Stimulated activated CD8-positive, alpha-beta memory T cell treated with anti-CD3 and anti-CD28 coated beads, Interleukin-7, amount 100 ng/mL, for 24 hours (primary cell): ENCODE measurements around the gene DYSF.
A peak's percentile ranks its signal among the peaks of the same experiment; 100 is the strongest.

Experiments
- DNase-seq: peaks from one replicate; pipeline ENCODE4 v3.0.0-alpha.2; 2020; ENCODE audit warnings: low read depth

DYSF gene

DNA sequence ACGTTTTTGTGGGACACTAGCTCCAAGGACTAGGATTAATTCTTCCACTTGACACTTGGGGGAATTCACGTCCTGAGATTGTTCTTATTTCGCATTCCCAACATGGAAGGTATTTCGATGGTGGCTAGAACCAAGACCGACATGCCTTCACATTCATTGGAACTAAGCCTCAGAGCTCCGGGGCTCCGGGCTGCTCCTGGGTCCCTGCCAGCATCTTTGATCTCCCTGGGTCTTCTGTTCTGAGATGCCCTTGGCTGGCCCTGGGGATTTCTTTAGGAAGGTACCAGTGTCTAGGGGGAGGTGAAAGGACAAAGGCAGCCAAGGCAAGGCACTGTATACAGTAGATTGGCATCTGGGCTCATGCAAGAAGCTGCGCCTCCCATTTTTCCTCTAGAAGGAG is 76.8 kb downstream of the DYSF start:
- no peak for DNase-seq

DNA sequence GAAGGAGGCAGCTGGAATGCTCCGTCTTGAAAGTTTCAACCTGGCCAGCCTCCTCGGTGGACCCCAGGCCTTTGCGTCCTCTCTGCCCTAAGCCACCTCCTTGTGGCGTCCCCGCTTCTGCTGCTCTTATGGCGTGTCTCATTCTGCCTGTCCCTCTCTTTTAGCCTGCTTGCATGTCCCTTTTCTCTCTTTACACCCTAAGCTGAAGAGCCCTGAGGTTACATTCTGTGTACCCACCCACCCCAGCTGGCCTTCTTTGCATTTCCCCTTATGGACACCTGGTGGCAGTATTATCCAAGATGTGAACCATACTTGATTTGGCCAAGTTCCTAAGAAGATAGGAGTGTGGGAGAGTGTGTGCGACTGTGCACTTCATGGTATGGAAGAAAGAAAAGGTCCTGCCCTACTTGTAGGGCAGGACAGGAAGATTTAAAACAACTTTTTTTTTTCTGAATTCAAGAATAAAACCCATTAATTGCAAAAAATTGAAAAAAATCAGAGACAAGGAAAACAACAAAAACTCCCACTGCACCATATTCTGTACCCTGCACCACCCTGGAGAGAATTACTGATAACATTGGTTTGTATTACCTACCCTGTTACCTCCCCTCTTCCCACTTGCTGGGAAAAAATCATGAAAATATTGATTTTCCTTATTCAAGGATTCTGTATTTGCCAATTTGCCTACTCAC is 77.4 kb downstream of the DYSF start:
- DNase-seq, result no peak

DNA sequence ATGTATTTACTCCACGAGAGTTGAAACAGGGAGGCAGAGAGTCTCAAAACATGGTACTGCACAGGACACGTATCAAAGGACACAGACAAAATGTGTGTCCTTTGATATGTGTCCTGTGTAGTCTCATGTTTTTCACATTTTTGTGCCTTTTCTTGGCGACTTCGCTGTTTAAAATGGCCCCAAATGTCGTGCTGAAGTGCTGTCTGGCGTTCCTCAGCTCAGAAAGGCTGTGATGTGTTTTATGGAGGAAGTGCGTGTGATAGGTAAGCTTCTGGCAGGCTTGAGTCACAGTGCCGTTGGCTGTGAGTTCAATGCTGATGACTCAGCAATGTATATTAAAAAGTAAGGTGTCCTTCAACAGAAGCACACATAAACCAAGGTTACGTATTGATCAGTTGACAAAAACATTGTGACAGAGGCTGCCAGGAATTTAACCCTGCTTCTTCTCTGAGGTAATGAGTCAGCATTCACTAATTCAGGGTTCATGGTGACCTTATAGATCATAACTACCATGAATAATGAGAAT is 78.2 kb downstream of the DYSF start:
- DNase-seq, result no peak

DNA sequence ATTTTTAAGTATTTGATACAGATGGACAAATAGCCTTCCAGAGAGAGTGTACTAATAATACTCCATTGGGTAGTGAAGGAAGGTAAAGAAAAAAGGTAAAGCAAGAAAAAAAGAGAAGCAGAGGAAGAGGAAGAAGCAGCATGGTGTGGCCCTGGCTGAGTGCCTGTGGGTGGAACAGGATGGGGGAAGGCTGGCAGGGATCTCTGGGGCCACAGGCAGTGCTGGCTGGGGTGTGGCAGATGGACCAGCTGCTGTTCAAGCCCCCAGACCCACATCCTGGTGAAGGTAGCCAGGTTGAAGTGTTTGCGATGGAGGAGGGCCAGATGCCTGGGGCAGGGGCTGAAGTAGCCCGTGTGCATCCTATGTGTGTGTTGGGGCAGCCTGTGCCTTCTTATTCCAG is 79.0 kb downstream of the DYSF start:
- no peak for DNase-seq

DNA sequence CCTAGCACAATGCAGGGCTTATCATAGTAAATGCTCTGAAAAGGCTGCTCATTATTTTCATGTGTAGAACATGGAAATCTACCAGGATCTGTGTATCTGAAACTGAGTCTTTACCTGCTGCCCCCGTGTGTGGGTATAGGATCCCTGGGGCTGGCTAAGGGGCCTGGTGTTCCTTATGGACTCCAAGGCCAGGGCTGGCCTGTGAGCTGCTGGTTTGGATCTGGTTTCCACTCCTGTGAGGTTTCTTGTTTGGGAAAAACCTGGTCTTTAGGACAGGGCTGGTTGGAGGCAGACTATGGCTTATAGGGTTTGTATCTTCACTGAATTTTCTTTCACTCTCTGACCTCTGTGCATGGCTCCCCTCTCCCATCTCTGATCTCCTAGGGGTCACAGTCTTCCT is 80.8 kb downstream of the DYSF start:
- DNase-seq, result no peak

DNA sequence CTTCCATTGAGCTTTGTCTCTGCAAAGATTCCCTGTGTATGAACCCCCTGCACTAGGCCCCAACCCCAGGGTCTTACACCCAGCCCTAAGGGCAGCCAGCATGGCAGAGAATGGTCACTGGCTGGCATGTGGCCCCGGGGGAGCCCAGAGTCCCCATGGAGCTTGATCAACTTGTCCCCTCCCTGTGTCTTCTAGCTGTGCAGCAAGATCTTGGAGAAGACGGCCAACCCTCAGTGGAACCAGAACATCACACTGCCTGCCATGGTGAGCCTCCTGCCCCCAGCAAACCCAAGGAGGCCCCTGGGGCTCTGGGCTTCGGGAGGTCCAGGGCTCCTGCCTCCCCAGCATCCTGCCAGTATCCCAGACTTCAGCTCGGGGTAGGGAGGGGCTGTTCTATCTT is 81.5 kb downstream of the DYSF start:
- no peak for DNase-seq

DNA sequence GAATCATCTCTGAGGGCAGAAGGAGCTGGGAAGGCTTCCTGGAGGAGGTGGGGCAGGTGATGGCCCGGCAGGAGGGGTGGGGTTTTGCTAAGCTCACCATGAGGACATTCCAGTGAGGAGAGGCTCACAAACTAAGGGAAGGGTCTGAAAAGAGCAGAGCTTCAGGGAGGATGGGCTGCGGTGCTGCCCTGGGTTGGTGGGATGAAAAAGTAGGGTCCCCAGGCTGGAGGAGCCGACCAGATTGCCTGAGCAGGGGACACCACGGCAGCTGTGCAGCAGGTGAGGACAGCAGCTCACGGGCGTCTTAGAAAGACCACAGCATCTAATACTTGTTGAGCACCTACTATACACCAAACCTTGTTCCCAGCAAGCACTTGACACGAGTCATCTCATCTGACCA is 82.2 kb downstream of the DYSF start:
- DNase-seq, result no peak

DNA sequence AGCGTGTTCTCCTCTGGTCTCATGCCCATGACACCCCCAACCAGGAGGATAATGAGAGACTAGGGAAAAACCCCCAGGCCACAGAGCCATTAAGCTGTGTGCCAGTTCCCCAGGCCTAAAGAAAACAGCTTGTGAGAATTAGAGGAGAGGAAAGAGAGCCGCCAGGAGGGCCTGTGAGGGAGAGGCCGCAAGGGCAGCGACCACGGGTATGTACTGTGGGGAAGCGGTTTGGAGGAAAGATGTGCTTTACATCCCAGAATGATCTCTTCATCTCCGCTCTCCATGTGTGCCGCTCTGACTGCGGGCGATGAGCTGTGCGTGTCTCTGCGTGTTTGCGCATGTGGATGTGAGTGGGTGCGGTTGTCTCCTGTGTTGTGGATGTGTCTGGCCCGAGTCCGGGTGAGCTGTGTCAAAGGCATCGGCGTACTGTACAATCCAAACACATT is 82.9 kb downstream of the DYSF start:
- no peak for DNase-seq

DNA sequence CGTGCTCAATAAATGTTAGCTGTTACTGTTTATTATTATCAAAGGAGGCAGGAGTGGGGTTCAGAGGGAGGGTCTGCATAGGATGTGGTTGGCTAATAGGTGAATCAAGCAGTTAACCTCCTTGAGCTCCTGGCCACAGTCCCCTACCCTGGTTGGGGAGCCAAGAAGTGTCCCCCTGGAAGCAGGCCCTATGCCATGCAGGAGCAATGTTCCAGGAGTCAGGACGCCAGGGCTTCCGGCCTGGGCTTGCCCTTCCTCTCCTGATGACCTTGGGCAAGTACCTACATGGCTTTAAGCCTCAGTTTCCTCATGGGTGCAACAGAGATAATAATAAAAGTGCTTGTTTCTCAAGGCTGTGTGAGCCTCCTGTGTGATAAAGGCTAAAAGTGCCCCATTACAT is 84.9 kb downstream of the DYSF start:
- DNase-seq, result no peak

DNA sequence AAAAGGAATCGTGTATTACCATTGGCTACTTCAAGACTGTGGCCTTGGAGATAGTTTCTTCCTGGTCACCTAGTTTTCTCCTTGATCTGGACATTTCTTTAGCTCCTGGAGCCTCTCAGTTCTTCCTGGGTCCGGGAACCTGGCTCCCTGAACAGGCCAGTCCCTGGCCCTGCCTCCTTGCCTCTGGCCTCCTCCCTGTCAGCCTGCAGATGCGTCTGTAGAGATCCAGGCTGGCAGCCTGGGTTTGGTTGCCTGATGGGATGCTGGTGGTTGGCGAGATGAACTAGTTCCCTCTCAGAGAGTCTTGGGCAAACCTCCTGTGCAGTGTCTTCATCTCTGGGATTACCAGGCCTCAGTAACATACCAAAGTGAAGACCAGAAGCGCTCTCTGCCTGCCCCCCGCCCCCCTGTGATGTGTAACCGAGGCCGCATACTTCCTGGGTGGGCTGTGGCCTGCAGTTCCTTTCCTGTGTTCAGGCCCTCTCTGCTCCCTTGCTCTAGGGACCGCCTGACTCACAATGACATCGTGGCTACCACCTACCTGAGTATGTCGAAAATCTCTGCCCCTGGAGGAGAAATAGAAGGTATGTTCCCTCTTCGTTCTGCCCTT is 85.4 kb downstream of the DYSF start:
- no peak for DNase-seq

DNA sequence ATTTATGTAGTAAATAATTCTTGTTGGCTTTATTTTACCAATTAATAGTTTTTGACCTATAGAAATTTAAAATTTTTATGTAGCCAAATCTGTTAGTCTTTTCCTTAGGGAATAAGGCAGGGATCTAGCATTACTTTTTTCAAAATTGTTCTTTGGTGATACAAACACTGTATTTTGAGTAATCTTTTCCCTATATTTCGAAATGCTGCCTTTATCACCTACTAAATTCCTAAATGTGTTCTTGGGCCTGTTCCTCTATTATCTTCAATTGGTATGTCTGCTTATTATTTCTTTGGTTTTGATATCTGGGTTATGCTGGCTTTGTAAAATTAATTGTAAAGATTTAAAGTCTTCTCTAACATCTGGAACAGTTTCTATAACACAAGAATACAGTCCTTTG is 87.5 kb downstream of the DYSF start:
- DNase-seq, result no peak

DNA sequence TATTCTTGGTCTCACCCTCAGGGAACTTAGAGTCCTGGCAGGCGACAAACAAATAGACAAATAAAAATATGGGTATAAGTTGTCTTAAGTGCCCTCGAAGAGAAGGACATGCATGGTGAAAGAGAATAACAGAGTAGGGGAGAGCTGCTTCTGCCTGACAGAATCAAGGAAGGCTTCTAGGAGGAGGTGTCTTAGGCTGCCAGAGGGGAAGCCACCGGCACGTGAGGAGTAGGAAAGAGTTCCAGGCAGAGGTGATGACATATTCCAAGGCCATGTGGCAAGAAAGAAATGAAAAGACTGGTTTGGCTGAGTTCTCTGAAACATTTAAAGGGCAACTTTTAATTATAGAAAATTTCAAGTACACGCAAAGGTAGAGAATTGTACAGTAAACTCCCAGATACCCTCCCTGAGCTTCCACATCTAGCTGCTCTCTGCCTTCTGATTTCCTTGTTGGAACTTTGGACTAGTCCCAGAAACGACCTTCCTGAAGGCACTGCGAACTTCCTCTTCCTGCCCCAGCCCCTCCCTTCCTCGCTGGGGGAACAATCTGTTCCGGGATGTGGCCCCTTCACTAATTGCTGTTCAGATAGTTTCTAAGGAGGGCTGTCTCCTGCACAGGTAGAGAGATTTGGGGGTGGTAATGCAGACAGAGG is 91.7 kb downstream of the DYSF start:
- DNase-seq, result no peak

DNA sequence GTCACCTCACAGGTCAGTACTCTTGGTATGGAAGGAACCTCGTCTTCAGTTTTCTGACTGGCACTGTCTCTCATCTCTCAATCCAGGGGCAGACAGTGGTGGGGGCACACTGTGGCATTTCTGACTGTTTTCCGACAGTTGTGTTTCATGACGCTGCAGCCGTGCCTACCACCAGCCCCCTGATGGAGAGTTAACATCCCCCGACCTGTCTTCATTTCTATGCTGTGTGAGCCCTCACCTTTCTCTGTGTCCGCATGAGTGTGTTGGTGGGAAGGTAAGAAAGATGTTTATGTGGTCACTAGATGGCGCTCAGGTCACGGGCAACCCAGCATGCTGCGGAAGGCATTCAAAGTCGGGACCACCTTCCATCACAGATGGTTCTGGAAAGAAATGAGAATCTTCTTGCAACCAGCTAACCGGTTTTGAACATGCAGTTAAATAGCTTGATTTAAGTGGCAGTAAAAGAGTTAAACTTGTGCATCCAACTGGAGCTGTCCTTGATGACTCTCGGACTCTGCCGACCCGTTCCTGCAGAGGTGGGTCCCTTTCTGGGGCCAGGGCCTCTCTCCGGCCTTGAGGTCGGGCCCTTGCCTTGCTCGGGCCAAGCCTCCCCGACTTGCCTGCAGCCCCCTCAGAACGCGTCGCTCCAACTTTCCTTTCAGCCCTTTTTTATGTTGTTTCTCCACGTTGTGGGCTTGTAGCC is 92.4 kb downstream of the DYSF start:
- no peak for DNase-seq

DNA sequence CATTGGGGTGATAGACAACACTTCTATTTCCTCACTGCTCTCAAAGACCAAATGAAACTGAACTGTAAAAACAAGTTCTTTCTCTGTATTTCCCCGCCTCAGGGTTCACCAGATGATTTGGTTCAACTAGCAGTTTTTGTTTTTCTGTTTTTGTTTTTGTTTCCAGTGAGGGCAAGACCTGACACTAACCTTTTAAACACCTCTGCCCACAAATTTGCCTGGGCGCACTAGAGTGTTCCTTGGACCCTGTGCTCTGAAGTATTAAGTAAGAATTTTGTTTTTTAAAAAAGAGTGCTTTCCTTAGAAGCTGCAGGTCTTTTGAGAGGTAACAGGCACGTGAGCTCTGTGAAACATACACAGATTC is 92.9 kb downstream of the DYSF start:
- DNase-seq, result no peak

DNA sequence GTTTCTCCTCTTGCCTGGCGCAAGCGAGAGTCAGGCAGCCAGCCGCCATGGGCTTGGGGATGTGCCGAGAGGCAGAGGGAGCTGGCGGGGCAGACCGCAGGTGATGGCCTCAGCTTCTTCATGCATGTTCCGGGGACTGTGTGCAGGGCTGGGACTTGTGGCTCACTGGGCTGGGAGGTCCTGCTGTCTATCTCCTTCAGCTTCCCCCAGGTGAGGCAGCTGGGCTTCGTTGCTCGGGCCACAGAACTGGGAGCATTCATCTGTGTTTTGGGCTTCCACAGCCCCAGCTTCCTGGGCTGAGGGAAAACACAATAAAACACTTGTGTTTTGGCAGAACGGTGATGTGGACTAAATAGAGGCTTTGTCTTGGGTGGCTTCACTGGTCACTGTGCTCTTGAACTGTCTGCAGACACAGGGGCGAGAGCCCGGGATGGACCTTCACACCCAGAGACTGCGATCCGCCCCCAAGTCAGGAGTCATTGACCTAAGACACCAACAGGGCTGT is 93.5 kb downstream of the DYSF start:
- DNase-seq, result no peak

DNA sequence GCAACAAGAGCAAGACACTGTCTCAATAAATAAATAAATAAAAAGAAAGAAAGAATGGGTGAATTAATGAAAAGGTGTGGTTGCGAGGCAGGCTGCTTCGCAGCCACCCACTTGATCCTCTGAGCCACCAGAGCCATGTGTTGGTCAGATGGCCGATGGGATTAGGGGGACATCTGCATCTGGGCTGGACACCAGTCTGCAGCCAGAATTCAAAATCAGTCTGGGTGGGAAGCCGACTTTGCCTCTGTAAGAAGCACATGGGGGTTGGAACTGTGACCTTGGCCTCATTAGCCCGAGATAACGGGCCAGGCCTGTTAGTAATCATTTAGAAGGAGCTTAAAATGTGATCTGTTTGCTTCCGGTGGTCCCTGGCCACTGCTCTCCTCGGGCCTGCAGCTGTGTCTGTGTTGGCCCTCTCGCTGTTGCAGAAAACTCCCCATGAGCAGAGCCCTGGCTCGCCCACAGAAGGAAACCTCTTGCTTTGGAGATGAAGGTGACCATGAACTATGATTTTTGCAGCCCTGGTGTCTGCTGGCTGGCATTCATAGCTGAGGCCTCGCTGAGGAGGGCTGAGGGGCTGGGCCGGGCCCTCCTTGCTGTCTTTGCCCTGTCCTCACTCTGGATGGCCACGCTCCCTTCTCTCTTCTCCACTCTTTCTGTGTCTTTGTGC is 94.4 kb downstream of the DYSF start:
- DNase-seq, result no peak

DNA sequence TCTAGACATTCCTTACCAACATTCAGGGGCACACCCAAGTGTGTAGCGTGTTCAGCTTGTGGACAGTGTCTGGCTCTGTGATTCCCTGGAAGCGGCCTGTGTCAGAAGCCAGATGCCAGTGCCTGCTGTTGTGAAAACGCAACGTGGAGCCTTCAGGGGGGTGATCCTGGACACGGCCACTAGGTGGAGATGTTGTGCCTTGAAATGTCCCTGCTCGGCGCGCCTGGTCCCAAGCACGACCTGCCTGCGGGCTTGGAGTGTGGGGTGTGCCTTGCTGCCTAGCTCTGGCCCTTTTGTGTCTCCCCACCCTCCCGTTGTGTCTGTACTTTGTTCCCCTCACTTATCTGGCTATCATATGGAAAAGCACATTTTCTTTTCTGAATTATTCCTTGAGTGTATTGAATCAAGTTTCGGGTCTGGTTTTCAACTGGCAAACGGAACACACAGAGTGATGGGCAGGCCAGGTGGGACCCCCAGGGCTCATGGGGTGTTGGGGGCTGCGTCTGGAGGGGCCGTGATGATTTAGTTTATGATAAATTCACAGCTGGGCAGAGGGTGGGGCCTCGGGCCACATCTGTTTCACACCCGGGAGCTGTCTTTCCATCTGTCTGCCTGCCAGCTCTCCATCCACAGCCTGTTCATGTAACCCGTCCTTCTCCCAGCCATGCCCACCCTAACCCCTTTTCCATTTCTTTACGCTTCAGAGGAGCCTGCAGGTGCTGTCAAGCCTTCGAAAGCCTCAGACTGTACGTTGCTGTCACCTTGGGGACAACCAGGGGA is 95.5 kb downstream of the DYSF start:
- DNase-seq, result peak; percentile 52

DNA sequence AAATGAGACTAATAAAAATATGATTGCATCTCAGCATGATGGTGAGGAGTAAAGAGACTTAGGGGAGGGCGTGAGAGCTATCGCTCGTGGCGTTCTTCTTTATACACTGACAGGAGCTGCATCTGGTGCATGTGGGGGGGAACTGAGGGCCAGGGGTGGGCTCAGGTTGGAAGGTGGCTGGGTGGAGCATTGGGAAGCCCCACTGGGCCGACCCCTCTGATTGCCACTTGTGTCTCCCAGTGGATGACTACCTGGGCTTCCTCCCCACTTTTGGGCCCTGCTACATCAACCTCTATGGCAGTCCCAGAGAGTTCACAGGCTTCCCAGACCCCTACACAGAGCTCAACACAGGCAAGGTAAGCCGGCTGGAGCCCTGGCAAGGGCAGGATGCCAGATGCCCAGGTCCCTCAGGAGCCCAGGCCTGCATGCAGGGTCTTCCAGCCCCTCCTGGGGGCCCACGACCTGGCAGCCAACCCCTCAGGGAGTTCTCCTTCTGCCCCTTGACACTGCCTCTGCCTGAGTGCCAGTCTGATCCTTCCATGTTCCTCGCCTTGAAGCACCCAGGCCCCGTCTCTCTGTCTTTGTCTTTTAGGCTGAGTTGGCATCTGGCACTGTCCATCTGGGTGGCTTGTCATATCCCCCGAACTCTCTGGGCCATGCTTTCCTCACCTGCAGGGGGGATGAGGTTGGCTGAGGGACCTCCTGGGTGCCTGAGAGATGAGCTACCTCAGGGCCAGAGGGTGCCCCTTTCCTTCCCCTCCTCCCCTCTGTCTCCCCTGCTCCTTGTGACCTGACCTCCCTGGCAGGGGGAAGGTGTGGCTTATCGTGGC is 97.7 kb downstream of the DYSF start:
- no peak for DNase-seq

DNA sequence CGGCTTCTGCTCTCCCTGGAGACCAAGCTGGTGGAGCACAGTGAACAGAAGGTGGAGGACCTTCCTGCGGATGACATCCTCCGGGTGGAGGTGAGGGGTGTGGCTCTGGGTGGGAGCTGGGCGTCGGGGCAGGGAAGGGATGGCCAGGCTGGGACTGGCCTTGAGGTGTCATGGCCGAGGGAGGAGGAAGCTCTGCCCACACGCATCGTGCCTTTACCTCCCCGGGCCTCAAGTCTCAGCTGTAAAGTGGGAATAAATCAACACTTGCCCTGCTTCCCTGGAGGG is 98.2 kb downstream of the DYSF start:
- no peak for DNase-seq

DNA sequence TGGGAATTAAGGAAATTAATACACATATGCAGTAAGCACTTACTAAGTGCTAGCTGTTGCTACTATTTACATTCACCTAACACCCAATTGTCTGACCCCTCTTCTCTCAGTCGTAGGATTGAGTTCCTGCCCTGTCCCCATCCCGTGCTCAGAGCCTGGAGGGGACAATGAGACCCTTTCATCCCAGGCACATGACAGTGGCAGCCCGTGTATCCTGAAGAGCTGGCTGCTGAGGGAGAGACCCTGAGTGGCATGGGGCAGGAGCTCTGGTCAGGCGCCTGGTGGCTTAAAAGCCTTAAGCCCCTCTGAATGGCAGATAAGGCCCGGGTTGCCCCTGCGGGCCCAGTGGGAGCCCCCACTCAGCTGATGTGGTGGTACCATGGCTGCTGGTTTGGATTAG is 99.0 kb downstream of the DYSF start:
- DNase-seq, result no peak

DNA sequence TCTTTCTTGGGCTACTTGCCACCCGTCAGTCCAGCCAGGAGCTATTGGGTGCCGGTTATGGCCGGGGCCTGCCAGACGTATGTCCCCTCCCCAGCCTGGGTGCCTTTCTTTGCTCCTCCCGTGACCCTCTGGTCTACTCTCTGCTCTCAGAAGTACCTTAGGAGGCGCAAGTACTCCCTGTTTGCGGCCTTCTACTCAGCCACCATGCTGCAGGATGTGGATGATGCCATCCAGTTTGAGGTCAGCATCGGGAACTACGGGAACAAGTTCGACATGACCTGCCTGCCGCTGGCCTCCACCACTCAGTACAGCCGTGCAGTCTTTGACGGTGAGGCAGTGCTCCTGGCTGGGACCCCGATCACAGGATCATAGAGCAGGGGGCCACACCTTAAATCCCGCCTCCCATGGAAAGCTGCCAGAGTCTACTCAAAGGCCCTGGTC is 99.5 kb downstream of the DYSF start:
- no peak for DNase-seq
